ENCODE results near the gene LRRC66. TPM values are rescaled to one million over a fixed set of nuclear protein-coding genes. Genes with fewer than 3 reads are reported as not detected.

Gene LRRC66
- total RNA-seq, 2 donors from 2014 or later: 6.1 to 8.5 TPM

- Histone ChIP-seq H3K4me3 (no peak overlapping the region), H3K27ac (no peak overlapping the region), H3K4me1 (no peaks in the 10 kb centered on the region), H3K9ac (ENCODE audit: low read depth in 2 of 2, low read length in 2 of 2) (no peak overlapping the region), H3K27me3 (no peaks in the 10 kb centered on the region), H3K36me3 (no peaks in the 10 kb centered on the region), H3K9me3 (no peaks in the 10 kb centered on the region)
- DNase-seq: no peak
- TF ChIP-seq, protein P1, sequence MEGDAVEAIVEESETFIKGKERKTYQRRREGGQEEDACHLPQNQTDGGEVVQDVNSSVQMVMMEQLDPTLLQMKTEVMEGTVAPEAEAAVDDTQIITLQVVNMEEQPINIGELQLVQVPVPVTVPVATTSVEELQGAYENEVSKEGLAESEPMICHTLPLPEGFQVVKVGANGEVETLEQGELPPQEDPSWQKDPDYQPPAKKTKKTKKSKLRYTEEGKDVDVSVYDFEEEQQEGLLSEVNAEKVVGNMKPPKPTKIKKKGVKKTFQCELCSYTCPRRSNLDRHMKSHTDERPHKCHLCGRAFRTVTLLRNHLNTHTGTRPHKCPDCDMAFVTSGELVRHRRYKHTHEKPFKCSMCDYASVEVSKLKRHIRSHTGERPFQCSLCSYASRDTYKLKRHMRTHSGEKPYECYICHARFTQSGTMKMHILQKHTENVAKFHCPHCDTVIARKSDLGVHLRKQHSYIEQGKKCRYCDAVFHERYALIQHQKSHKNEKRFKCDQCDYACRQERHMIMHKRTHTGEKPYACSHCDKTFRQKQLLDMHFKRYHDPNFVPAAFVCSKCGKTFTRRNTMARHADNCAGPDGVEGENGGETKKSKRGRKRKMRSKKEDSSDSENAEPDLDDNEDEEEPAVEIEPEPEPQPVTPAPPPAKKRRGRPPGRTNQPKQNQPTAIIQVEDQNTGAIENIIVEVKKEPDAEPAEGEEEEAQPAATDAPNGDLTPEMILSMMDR (IDR thresholded peaks at IDR 0.05): no peak
- intact Hi-C loops (cut with DNase I): no loop called here
Observed at GRCh38 chr4:52045028-52045427, 24.9 kb upstream of the LRRC66 start.

DNA sequence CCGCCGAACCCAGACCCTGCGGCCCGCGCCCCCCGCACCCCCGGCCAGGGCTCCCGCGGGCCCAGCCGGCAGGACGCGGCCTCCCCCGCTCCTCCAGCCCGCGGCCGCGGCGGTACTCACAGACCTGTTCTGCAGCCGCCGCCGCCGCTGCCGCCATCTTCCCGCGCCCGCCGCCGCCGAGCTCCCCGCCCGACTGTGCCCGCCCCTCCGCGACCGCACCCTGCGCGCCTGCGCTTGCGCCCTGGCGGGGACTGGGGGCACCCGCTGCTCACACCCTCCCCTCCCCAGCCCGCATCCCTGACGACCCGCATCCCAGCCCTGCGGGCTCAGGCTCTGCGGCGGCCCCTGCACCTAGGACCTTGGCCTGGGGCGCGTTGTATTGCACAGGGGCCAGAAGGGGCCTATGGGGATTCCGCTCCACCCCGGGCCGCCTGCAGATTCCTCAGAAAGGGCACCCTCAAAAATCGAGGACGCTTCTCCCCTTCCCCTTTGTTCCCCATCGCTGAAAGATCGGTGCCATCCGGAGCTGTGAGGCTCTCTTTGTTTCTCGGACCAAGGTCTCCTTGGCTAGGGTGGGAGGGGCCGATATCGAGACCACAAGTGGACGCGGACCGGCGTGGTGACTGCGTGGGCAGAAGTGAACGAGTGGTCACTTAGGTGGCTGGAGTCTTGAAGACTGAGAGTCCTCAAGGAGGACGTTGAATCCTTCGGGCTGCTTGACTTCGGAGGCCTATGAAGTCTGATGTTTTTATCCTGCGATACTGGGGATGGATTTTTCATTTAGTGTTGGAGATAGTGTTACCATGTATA, 18.1 kb upstream of the LRRC66 start, which contains the start of gene SGCB:
Gene SGCB, minus strand, starts transcription at position 197 of the 810 bp plus-strand sequence. Its CDS starts 40 bp downstream, at position 157.
- no peaks in the 10 kb centered on the region for H3K9me3 ChIP-seq
- H3K9ac ChIP-seq (ENCODE audit: low read depth in 2 of 2, low read length in 2 of 2): peak within 1 kb of the TSS; percentile 67 to 74
- DNase-seq: peak; percentile 77
- H3K27ac ChIP-seq: peak within 1 kb of the TSS; percentile 41
- no peaks in the 10 kb centered on the region for H3K4me1 ChIP-seq
- no peaks in the 10 kb centered on the region for H3K27me3 ChIP-seq
- intact Hi-C loops (cut with DNase I): no loop called here
- peak within 1 kb of the TSS; percentile 73 for H3K4me3 ChIP-seq
- H3K36me3 ChIP-seq: no peaks in the 10 kb centered on the region
- TF ChIP-seq, protein P1 (IDR thresholded peaks at IDR 0.05): no peak

- no peaks in the 10 kb centered on the region for H3K27me3 ChIP-seq
- no peaks in the 10 kb centered on the region for H3K4me1 ChIP-seq
- DNase-seq: peak; percentile 33
- H3K27ac ChIP-seq: peak overlapping the region; percentile 41
- H3K9ac ChIP-seq (ENCODE audit: low read depth in 2 of 2, low read length in 2 of 2): peak overlapping the region; percentile 43 to 71
- H3K36me3 ChIP-seq: no peaks in the 10 kb centered on the region
- TF ChIP-seq, protein P1 (IDR thresholded peaks at IDR 0.05): no peak
- no peaks in the 10 kb centered on the region for H3K9me3 ChIP-seq
- H3K4me3 ChIP-seq: peak overlapping the region; percentile 73
- intact Hi-C loops (cut with DNase I): no loop called here
Observed at GRCh38 chr4:52037689-52038102, 17.5 kb upstream of the LRRC66 start.

DNA sequence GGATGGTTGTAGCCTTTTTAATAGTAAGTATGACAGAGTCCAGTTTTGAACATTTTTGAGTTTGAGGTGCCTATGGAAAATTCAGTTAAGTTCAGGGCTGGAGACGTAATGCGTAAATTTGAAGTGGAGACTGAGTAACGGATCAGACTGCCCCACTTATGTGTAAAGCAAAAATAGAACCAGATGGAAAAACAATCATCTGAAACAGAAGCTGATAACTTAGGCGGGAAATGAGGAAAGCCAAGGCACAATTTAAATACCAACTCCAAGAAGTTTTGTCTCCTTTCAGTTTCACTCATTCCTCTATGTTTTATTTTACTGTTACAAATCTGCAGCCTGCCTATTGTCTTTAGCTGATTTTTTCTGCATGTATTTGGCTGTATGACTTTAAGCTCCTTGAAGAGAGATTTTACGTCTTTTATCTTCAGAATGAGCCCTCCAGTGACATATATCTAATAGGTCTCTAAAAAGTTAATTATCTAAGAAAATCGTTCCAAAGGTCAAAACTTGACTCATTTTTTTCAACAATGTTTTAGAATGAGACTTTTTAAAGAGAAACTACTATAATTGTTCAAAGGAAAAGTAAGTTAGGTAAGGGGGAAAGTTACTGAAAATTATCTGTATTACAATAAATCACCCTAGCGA, 16.8 kb upstream of the LRRC66 start:
- Histone ChIP-seq H3K27me3 (no peaks in the 10 kb centered on the region), H3K9me3 (no peaks in the 10 kb centered on the region), H3K9ac (ENCODE audit: low read depth in 2 of 2, low read length in 2 of 2) (no peak overlapping the region), H3K4me1 (no peaks in the 10 kb centered on the region), H3K36me3 (no peaks in the 10 kb centered on the region), H3K4me3 (peak overlapping the region; percentile 73), H3K27ac (no peak overlapping the region)
- DNase-seq: no peak
- intact Hi-C loops (cut with DNase I): no loop called here
- TF ChIP-seq, protein P1 (IDR thresholded peaks at IDR 0.05): no peak

GRCh38 chr4:52035190-52035589, 15.0 kb upstream of the LRRC66 start:
- Histone ChIP-seq H3K36me3 (no peaks in the 10 kb centered on the region), H3K27ac (no peak overlapping the region), H3K4me1 (no peaks in the 10 kb centered on the region), H3K4me3 (no peak overlapping the region), H3K9me3 (no peaks in the 10 kb centered on the region), H3K9ac (ENCODE audit: low read depth in 2 of 2, low read length in 2 of 2) (no peak overlapping the region), H3K27me3 (no peaks in the 10 kb centered on the region)
- intact Hi-C loops (cut with DNase I): no loop called here
- no peak for DNase-seq
- TF ChIP-seq, protein P1 (IDR thresholded peaks at IDR 0.05): no peak
